ENCODE measurements around the gene HAT1. TPM values are rescaled to one million over a fixed set of nuclear protein-coding genes. Genes with fewer than 3 reads are reported as not detected.

The HAT1 gene
- total and polyA plus RNA-seq, 12 donors, result 6.2 to 45.5 (median 36.6) TPM

DNA sequence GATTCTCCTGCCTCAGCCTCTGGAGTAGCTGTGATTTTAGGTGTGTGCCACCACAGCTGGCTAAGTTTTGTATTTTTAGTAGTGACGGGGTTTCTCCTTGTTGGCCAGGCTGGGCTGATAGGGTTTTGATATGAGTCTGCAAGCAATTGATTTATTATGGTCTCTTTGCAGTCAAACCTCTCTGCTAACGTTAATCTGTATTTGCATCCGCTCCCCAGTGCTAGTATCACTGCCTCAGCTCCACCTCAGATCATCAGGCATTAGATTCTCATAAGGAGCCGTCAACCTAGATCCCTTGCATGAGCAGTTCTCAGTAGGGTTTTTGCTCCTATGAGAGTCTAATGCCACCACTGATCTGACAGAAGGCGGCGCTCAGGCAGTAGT, 19.0 kb downstream of the HAT1 start:
- ATAC-seq, result no peak
- TF ChIP-seq CTCF (IDR thresholded peaks at IDR 0.05), result no peak
- H3K9me3 ChIP-seq, result peaks cover 0 to 4% (median 0%) of the 10 kb centered on the region in 11 donors
- DNase-seq, result no peak
- no peak overlapping the region for H3K27ac ChIP-seq
- WGBS, 2 donors, result 98 to 99% methylated on average over 6 of the region's 6 CpGs
- intact Hi-C loops (cut with DNase I), result no loop called here
- H3K4me3 ChIP-seq, result no peak overlapping the region
- no peaks in the 10 kb centered on the region for H3K27me3 ChIP-seq
- H3K36me3 ChIP-seq, result peaks cover 0 to 8% (median 0%) of the 10 kb centered on the region in 9 donors
- H3K4me1 ChIP-seq, result peaks cover 0 to 27% (median 6%) of the 10 kb centered on the region in 9 donors

DNA sequence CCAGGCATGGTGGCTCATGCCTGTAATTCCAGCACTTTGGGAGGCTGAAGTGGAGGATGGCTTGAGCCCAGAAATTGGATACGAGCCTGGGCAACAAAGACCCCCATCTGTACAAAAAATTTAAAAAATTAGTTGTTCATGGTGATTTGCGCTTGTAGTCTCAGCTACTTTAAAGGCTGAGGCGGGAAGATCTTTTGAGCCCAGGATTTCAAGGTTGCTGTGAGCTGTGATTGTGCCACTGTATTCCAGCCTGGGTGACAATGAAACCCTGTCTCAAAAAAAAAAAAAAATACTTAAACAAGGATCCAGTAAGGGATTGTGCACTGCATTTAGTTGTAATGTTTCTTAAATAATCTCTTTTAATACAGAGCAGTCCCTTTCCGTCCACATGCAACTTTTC, 21.6 kb downstream of the HAT1 start:
- ATAC-seq, result no peak
- Histone ChIP-seq H3K4me1 (peaks cover 0 to 27% (median 0%) of the 10 kb centered on the region in 9 donors), H3K27me3 (no peaks in the 10 kb centered on the region), H3K27ac (no peak overlapping the region), H3K36me3 (peaks cover 0 to 21% (median 0%) of the 10 kb centered on the region in 9 donors), H3K9me3 (peaks cover 0 to 4% (median 0%) of the 10 kb centered on the region in 11 donors), H3K4me3 (no peak overlapping the region)
- no peak for TF ChIP-seq CTCF (IDR thresholded peaks at IDR 0.05)
- WGBS, 2 donors, result 94 to 95% methylated on average over 4 of the region's 4 CpGs
- intact Hi-C loops (cut with DNase I), result no loop called here
- DNase-seq, result no peak

DNA sequence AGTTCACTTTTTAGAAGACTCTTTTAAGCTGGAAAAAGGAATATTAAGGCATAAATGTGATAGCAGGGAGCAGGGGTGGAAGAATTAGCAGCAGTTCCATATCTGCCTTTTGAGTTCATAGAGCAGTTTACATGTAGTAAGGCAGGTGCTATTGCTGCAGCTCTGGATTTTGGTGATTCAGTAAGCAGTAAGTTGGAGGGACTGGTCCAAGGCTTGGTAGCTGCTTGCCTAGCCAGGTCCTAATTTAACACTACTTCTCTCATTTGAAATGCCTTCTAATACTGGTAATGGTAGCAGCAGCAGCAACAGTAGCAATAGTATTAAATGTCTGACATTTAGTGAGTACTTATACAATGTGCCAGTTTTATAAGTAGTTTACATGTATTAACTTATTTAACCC, 30.0 kb downstream of the HAT1 start:
- ATAC-seq, result no peak
- DNase-seq, result no peak
- H3K9me3 ChIP-seq, result no peaks in the 10 kb centered on the region
- intact Hi-C loops (cut with DNase I), result no loop called here
- H3K36me3 ChIP-seq, result peaks cover 0 to 67% (median 0%) of the 10 kb centered on the region in 9 donors
- H3K4me3 ChIP-seq, result no peak overlapping the region
- H3K27me3 ChIP-seq, result no peaks in the 10 kb centered on the region
- no peak overlapping the region for H3K27ac ChIP-seq
- H3K4me1 ChIP-seq, result peaks cover 0 to 32% (median 0%) of the 10 kb centered on the region in 9 donors
- no peak for TF ChIP-seq CTCF (IDR thresholded peaks at IDR 0.05)

- DNase-seq, result no peak
- Histone ChIP-seq H3K4me1 (peaks cover 0 to 36% (median 0%) of the 10 kb centered on the region in 9 donors), H3K27ac (no peak overlapping the region), H3K36me3 (peaks cover 0 to 62% (median 0%) of the 10 kb centered on the region in 9 donors), H3K27me3 (no peaks in the 10 kb centered on the region), H3K9me3 (no peaks in the 10 kb centered on the region), H3K4me3 (no peak overlapping the region)
- intact Hi-C loops (cut with DNase I), result no loop called here
- ATAC-seq, result no peak
- no peak for TF ChIP-seq CTCF (IDR thresholded peaks at IDR 0.05)
- 97 to 99% methylated on average over 3 of the region's 3 CpGs for WGBS, 2 donors
These were observed 30.5 kb downstream of the HAT1 start for GRCh38 chr2:171952748-171953147.
